Measurements from ENCODE around the gene VSTM4.

Gene VSTM4

DNA sequence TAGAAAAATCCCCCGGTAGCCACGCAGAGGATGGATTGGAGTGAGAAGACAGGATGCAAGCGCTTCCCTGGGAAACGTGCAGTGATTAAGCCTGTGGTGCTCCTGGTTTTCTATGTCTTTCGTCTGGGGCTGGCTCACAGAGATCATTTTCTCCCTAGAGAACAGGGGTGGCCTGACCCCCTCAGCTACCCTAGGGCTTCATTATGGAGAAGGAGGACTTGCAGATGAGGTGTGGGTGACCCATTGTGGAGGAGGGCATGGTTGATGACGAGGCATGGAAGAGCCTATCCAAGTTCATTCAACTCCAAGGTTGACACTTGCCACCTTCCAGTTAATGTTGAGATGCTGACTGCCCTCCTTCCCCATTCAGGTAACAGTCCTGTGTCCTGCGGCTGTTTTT, 75.9 kb downstream of the VSTM4 start:
- H3K79me2 ChIP-seq (ENCODE audit: control insufficient read depth, low read length) = no peaks in the 10 kb centered on the region
- no peaks in the 10 kb centered on the region for H3K9me3 ChIP-seq (ENCODE audit: control insufficient read depth, insufficient read depth, low read length)
- no peaks in the 10 kb centered on the region for H3K9me2 ChIP-seq (replicated peaks; ENCODE audit: control insufficient read depth, low read length)
- H3K4me3 ChIP-seq (ENCODE audit: low read length) = no peak overlapping the region
- H3K27me3 ChIP-seq (ENCODE audit: control insufficient read depth, low read length) = peaks cover 4% of the 10 kb centered on the region; the same call in 1 of the 2 replicates
- no peaks in the 10 kb centered on the region for H3K4me1 ChIP-seq (ENCODE audit: control insufficient read depth, low read length)
- TF ChIP-seq EZH2phosphoT487 (IDR thresholded peaks at IDR 0.05; ENCODE audit: borderline replicate concordance, low read length) = no peak
- TF ChIP-seq, protein P1, sequence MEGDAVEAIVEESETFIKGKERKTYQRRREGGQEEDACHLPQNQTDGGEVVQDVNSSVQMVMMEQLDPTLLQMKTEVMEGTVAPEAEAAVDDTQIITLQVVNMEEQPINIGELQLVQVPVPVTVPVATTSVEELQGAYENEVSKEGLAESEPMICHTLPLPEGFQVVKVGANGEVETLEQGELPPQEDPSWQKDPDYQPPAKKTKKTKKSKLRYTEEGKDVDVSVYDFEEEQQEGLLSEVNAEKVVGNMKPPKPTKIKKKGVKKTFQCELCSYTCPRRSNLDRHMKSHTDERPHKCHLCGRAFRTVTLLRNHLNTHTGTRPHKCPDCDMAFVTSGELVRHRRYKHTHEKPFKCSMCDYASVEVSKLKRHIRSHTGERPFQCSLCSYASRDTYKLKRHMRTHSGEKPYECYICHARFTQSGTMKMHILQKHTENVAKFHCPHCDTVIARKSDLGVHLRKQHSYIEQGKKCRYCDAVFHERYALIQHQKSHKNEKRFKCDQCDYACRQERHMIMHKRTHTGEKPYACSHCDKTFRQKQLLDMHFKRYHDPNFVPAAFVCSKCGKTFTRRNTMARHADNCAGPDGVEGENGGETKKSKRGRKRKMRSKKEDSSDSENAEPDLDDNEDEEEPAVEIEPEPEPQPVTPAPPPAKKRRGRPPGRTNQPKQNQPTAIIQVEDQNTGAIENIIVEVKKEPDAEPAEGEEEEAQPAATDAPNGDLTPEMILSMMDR (IDR thresholded peaks at IDR 0.05; ENCODE audit: low read depth, low read length, poor library complexity, severe bottlenecking) = no peak
- H3K27ac ChIP-seq (ENCODE audit: low read depth, low read length) = no peak overlapping the region
- no peaks in the 10 kb centered on the region for H4K20me1 ChIP-seq (ENCODE audit: control insufficient read depth, insufficient read depth, low read depth, low read length)
- H3F3A ChIP-seq (ENCODE audit: control insufficient read depth, insufficient read depth) = no peaks in the 10 kb centered on the region
- no peaks in the 10 kb centered on the region for H3K36me3 ChIP-seq (ENCODE audit: control insufficient read depth, low read length)
- no peak overlapping the region for H3K4me2 ChIP-seq (ENCODE audit: low read length)

GRCh38 chr10:49038711-49039110, 76.6 kb downstream of the VSTM4 start:
- no peaks in the 10 kb centered on the region for H3K4me1 ChIP-seq (ENCODE audit: control insufficient read depth, low read length)
- no peaks in the 10 kb centered on the region for H3K79me2 ChIP-seq (ENCODE audit: control insufficient read depth, low read length)
- H4K20me1 ChIP-seq (ENCODE audit: control insufficient read depth, insufficient read depth, low read depth, low read length) = no peaks in the 10 kb centered on the region
- no peak overlapping the region for H3K27ac ChIP-seq (ENCODE audit: low read depth, low read length)
- H3K4me2 ChIP-seq (ENCODE audit: low read length) = no peak overlapping the region
- H3K27me3 ChIP-seq (ENCODE audit: control insufficient read depth, low read length) = peaks cover 1% of the 10 kb centered on the region; the same call in 1 of the 2 replicates
- H3F3A ChIP-seq (ENCODE audit: control insufficient read depth, insufficient read depth) = no peaks in the 10 kb centered on the region
- H3K9me2 ChIP-seq (replicated peaks; ENCODE audit: control insufficient read depth, low read length) = no peaks in the 10 kb centered on the region
- no peaks in the 10 kb centered on the region for H3K36me3 ChIP-seq (ENCODE audit: control insufficient read depth, low read length)
- TF ChIP-seq EZH2phosphoT487 (IDR thresholded peaks at IDR 0.05; ENCODE audit: borderline replicate concordance, low read length) = no peak
- TF ChIP-seq, protein P1 (IDR thresholded peaks at IDR 0.05; ENCODE audit: low read depth, low read length, poor library complexity, severe bottlenecking) = no peak
- no peak overlapping the region for H3K4me3 ChIP-seq (ENCODE audit: low read length)
- no peaks in the 10 kb centered on the region for H3K9me3 ChIP-seq (ENCODE audit: control insufficient read depth, insufficient read depth, low read length)

GRCh38 chr10:49037187-49037586, 78.1 kb downstream of the VSTM4 start:
- Histone ChIP-seq H3F3A (ENCODE audit: control insufficient read depth, insufficient read depth) (no peaks in the 10 kb centered on the region), H3K4me3 (ENCODE audit: low read length) (no peak overlapping the region), H4K20me1 (ENCODE audit: control insufficient read depth, insufficient read depth, low read depth, low read length) (no peaks in the 10 kb centered on the region), H3K9me3 (ENCODE audit: control insufficient read depth, insufficient read depth, low read length) (no peaks in the 10 kb centered on the region), H3K79me2 (ENCODE audit: control insufficient read depth, low read length) (no peaks in the 10 kb centered on the region), H3K4me2 (ENCODE audit: low read length) (no peak overlapping the region), H3K27me3 (ENCODE audit: control insufficient read depth, low read length) (no peaks in the 10 kb centered on the region), H3K4me1 (ENCODE audit: control insufficient read depth, low read length) (no peaks in the 10 kb centered on the region), H3K9me2 (replicated peaks; ENCODE audit: control insufficient read depth, low read length) (no peaks in the 10 kb centered on the region), H3K27ac (ENCODE audit: low read depth, low read length) (no peak overlapping the region), H3K36me3 (ENCODE audit: control insufficient read depth, low read length) (no peaks in the 10 kb centered on the region)
- TF ChIP-seq, protein P1 (IDR thresholded peaks at IDR 0.05; ENCODE audit: low read depth, low read length, poor library complexity, severe bottlenecking) = no peak
- TF ChIP-seq EZH2phosphoT487 (IDR thresholded peaks at IDR 0.05; ENCODE audit: borderline replicate concordance, low read length) = no peak

Measured in DOHH2 (cell line).